ENCODE measurements around the gene BTBD16.

BTBD16 gene

GRCh38 chr10:122296363-122297120 is 25.4 kb downstream of the BTBD16 start:
- no peak for DNase-seq

DNA sequence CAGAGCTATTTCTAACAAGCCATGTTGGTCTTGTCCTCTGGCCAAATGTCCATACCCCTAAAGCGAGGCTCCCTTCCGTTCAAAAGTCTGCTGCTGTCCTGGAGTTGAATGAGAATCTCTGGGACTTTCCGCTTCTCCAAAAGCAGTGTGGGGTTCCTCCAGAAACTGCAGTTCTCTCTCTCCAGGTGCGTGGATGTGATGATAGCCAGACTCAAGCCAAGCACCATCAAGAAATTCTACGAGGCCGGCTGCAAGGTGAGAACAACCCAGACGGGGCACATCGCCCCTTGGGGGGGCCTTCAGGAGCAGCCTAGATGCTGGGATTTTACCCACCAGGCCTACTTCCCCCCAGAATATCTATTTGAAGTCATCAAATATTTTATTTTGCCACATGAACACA is 26.5 kb downstream of the BTBD16 start:
- DNase-seq, result no peak

DNA sequence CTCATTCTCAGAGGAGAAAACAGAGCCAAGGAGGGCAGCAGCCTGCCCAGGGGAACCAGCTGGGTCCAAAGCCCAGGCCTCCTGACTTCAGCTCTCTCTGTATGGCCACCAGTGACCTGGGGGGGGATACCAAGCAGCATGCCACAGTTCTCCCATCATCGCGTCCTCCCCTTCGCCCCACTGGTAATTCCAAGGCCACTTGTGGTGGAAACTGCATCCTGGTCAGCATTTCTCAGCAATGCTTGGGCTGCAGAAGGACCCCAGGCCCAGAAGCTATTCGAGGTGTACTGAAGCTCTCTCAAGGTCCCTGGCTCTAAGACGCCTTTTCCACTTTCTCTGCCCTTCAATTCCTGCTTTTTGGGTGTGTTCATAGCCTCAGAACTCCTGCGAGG is 27.1 kb downstream of the BTBD16 start:
- no peak for DNase-seq

- DNase-seq, result peak; percentile 53 to 61
Measured at GRCh38 chr10:122298598-122299301, 27.7 kb downstream of the BTBD16 start.

DNA sequence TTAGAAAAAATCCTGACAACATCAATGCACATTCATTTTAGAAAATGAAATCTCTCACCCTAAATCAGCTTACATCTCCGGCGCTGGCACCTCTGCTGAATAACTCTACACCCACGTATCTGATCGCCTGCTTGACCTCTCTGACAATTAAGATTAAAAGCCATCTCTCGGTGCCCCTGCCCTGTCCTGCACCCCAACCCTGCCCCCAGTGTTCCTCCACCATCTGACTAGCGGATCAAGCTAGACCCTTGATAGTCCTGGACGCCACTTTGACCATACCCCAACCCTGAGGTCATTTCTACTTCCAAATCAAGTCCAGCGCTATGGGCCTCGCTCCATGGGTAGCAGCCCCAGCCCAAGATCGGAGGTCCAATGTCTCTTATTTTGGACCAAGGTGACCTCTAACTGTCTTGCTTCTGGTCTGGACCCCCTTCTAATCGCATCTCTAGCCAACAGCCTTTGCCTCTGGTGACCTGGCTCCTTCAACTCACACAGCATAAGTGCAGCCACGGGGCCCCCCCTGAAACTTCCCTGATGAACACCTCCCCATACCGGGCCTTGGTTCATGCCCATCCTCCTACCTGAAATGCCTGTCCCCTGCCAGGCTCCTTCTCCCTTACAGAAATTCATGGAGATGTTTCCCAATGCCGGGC is 28.5 kb downstream of the BTBD16 start:
- DNase-seq, result no peak

DNA sequence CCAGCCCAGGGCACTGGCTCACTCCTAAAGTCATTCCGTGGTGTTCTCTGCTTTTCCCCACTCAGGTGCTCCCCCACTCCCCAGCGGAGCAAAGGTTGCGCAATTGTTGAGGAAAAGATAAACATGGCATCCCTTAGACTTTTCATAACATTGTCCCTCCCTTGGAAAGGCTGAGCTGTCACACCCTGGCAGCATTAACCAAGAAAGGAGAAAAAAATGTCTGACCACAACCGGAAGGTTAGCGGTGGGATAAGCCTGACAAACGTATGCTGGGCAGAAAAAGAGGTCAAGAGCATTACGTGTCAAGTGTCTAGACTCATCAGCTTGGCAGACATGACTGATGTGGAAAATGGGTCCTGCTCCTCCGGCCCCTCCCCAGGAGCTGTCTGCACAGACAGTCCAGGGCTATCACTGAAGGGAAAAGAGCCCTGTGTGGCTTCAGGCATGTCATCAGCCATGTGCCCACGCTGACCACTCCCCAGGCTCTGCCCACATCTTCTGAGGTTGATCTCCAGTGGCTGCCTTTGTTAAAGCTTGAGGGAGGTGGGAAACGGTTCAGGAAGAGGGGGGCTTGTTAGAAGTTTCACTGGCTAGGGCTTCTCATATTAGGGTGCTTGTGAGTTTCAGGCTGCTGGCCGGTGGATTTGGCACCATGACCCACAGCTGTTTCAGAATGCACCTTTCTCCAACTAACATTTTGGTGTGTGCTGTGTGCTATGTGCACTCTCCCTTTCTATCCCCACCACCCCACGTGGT is 30.1 kb downstream of the BTBD16 start:
- no peak for DNase-seq

DNA sequence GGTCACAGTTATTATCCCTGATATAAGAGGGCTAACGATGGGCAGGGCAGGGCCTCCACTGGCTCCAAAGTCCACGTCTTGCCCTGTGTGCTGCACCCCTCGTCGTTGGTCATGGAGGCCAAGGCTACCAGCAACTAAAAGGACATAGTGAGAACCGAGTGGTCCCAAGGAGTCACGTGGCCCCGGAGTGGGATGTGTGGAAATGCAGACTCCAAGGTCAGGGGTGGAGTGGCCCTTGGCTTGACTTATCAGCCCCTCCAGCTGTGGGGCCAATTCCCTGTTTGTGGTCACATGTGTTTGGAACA is 30.7 kb downstream of the BTBD16 start:
- no peak for DNase-seq

- no peak for DNase-seq
Measured at GRCh38 chr10:122302315-122302714, 31.2 kb downstream of the BTBD16 start.

- DNase-seq, result no peak
Measured at GRCh38 chr10:122303271-122304053, 32.4 kb downstream of the BTBD16 start.

DNA sequence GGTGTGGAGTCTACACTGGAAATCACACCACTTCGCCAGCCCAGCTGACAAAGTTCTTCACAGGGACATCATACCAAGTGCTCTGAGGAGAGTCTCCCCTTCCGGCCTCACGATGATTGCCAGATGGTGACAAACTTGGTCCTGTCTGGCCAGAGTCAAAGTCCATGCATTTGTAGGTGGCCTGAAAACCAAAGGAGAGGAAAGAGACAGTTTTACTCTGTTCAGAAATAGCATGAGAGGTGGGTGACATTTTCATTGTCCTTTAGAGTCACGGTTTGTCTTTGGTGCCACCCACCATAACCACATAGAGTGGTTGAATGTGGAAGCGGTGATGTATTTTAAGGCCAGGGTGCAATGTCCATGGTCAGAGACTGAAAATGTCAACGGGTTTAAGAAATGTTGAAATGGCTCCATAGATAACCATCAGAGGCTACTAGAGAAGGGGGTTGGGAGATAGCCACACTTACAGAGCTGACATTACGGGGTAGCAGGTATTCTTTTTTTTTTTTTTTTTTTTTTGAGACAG is 33.0 kb downstream of the BTBD16 start:
- no peak for DNase-seq

- no peak for DNase-seq
Measured at GRCh38 chr10:122306282-122306681, 35.2 kb downstream of the BTBD16 start.

GRCh38 chr10:122306744-122307143 is 35.6 kb downstream of the BTBD16 start:
- no peak for DNase-seq

DNA sequence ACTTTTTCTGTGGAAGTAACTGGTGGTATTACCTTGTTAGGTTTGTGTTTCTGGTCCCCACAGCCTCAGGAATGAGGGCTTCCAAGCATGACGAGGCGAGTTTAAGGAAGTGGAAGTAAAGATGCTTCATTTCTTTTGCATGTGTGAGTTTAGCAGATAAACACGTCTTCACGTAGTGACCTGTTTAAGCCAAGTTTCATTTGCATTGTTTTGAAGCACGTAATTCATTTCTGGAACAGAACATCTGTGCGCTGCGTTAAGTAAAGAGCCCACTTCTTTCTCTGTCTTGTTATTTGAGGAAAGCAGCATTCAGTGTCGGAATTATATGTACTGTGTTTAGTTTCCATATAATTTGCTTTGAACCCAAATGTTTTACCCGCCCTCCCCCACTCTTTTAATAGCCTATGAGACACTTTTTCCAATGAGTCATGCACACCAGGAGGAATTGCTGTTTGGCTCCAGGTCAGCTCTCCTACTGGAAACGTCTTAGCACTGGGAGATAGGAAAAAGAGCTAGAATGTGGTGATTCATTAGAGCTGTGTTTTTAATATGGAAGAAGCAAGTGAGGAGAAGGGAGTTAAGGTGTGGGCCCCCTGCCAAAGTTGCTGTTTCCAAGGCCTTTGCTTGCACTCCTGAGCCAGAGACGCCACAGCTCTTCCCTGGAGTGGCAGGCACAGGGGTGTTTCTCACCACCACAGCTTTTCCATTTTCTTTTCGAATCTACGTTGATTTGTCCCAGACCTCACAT is 36.7 kb downstream of the BTBD16 start:
- DNase-seq, result no peak

DNA sequence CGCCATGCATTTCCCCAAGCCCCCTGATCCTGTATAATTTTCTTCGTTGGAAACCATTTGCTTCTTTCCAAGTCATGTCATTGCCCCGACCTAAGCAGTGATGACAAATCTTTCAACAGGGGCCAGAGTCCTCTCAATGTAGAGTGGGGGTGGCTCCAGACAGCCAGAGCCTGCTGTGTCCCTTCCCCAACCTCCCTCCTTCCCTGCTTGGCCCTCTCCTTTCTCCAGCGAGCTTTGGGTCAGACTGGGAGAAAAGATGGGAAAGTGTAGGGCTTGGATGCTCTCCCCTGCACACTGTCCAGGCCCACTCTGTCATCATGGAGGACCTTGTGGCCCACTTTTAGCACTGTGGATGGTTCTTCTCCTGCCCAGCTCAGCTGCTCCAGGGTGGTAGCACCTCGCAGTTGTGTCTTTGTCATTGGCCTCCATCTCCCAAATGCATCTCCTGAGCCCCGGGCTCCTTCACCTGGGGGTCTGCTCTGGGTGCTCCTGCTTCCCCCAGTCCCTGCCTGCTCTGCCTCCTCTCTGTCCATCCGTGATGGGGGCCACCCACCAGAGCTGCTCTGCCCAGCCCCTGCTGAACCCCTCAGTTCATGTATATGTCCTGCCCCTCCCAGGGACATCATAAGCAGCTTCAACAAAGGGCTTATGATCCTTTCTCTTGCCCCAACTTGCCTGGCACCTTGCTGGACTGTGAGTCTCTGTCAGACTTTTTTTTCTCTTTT is 37.5 kb downstream of the BTBD16 start:
- DNase-seq, result no peak

- no peak for DNase-seq
Measured at GRCh38 chr10:122310311-122311050, 39.4 kb downstream of the BTBD16 start.

- DNase-seq, result no peak
Measured at GRCh38 chr10:122311051-122311410, 39.9 kb downstream of the BTBD16 start.

DNA sequence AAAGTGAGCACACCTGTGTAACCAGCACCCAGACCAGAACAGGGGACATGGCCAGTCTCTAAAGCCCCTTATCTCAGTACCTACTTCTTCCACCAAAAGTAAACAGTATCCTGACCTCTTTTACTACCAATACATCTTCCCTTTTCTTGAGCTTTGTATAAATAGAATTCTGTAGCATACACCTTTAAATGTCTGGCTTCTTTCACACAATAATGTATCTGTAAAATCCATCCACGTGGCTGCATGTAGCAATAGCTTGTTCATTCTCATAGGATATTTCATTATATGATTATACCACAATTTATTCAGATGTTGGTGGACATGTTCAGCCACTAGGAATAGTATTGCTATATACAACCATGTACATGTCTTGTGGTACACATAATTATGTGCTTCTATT is 40.6 kb downstream of the BTBD16 start:
- no peak for DNase-seq

DNA sequence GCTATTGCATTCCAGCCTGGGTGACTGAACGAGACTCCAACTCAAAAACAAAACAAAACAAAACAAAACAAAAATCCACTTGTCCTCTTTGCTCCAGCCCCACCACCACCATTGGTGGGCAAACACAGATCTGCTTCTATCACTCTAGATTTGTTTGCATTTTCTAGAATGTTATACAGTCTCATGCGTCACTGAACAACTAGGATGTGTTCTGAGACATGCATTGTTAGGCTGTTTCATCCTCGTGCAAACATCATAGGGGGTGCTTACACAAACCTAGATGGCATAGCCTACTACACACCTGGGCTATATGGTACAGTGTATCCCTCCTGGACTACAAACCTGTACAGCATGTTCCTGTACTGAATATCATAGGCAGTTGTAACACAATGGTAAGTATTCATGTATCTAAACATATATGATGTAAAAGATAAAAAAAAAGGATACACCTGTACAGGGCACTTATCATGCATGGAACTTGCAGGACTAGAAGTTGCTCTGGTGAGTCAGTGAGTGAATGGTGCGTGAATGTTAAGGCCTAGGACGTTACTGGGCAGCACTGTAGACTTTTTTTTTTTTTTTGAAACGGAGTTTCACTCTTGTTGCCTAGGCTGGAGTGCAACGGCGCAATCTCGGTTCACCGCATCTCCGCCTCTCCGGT is 45.3 kb downstream of the BTBD16 start:
- no peak for DNase-seq

DNA sequence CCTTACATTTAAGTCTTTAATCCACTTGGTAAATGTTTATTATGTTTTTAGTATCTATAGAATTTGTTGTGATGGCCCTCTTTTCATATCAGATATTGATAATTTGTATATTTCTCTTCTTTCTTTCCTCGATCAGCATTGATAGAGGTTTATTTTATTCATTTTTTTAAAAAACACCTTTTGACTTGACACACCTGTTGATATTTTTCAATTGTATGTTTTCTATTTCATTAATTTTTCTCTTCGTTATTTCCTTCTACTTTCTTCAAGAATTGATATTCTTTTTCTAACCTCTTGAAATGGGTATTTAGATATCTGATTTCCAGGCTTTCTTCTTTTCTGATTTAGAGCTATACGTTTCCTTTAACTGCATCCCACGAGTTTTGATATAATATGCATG is 50.9 kb downstream of the BTBD16 start:
- DNase-seq, result no peak

DNA sequence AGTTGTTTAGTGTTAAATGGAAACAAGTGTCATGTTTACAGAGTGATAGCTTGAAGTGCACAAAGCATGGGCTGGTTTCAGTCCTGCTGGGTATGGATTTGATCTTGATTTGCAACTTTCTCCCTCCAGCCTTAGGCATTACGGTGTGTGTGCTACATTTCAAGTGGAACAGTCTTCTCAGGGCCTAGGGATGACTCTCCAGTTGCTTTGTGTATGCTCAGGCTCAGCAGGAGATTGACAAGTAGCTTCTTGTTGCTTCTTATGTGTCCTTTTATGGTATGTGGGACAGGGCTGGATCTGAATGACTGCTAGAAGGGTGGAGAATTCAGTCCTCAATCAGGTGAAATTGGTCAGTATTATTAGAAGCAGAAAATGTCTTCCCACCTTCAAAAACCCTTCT is 52.1 kb downstream of the BTBD16 start:
- no peak for DNase-seq

Data from CD4-positive, alpha-beta T cell treated with Interleukin-1 beta for 1 hour (primary cell).